ENCODE data around the gene MLLT10. TPM values are rescaled to one million over a fixed set of nuclear protein-coding genes. Genes with fewer than 3 reads are reported as not detected.

The MLLT10 gene
- total and polyA plus RNA-seq, 9 of the 15 experiments (the other 6 are each of a cell fraction or from before 2014, with no cell fraction given), result 18.8 to 81.4 (median 64.2) TPM

- TF ChIP-seq NR4A1 (CRISPR knock-in tag; IDR thresholded peaks at IDR 0.05) (no peak), NR4A1 (tag; IDR thresholded peaks at IDR 0.05) (no peak), HMG20A (CRISPR knock-in tag; conservative IDR thresholded peaks at IDR 0.05) (no peak), LCOR (CRISPR knock-in tag; IDR thresholded peaks at IDR 0.05) (no peak), CXXC5 (CRISPR knock-in tag; IDR thresholded peaks at IDR 0.05) (peak; percentile 43), CGGBP1 (CRISPR knock-in tag; IDR thresholded peaks at IDR 0.05) (no peak), SMARCE1 (IDR thresholded peaks at IDR 0.05) (no peak), EHMT2 (IDR thresholded peaks at IDR 0.05) (no peak), SNRNP70 (optimal IDR thresholded peaks at IDR 0.05; ENCODE audit: low read depth, low read length) (no peak), ZBTB40 (IDR thresholded peaks at IDR 0.05) (no peak), ZBTB40 (CRISPR knock-in tag; IDR thresholded peaks at IDR 0.05) (no peak), WHSC1 (IDR thresholded peaks at IDR 0.05; ENCODE audit: low read length) (no peak), BCLAF1 (IDR thresholded peaks at IDR 0.05; ENCODE audit: borderline replicate concordance in 1 of 2, control insufficient read depth in 1 of 2, low read depth in 2 of 2, low read length in 1 of 2) (no peak), USF2 (CRISPR knock-in tag; IDR thresholded peaks at IDR 0.05) (no peak), CBFA2T3 (IDR thresholded peaks at IDR 0.05) (no peak)
Observed at GRCh38 chr10:21720090-21720489, 186.1 kb downstream of the MLLT10 start (continued).
